Activated T-helper 1 cell treated with anti-CD3 and anti-CD28 coated beads, Interleukin-12 subunit alpha, Interleukin-12 subunit beta, Interleukin-2, Interleukin-4 antibody, amounts not matched to agents 30 ng/mL and 10 ng/mL and 1 ng/mL, durations not matched to agents 14 hours and 24 hours and 36 hours (primary cell): ENCODE measurements around the gene GJC2. TPM values are rescaled to one million over a fixed set of nuclear protein-coding genes. Genes with fewer than 3 reads are reported as not detected.
A peak's percentile ranks its signal among the peaks of the same experiment; 100 is the strongest.

Source experiments
- DNase-seq: peaks from one replicate; pipeline ENCODE4 v3.0.0; 2021; ENCODE audit warnings: low spot score
- H3K27ac Mint-ChIP-seq: one replicate; pipeline ENCODE4 v1.8.0; 2021; ENCODE audit warnings: mild to moderate bottlenecking, mixed read lengths
- H3K27me3 Mint-ChIP-seq: one replicate; pipeline ENCODE4 v1.8.0; 2022; ENCODE audit warnings: mild to moderate bottlenecking, moderate library complexity, mixed read lengths; ENCODE audit not compliant: insufficient read depth
- H3K36me3 Mint-ChIP-seq: one replicate; pipeline ENCODE4 v1.8.0; 2021; ENCODE audit warnings: low read depth, mixed read lengths
- H3K4me1 Mint-ChIP-seq: one replicate; pipeline ENCODE4 v1.8.0; 2021; ENCODE audit warnings: low read depth, mixed read lengths
- H3K4me3 Mint-ChIP-seq: one replicate; pipeline ENCODE4 v1.8.0; 2021; ENCODE audit warnings: mild to moderate bottlenecking, moderate library complexity, mixed read lengths
- H3K9me3 Mint-ChIP-seq: one replicate; pipeline ENCODE4 v1.8.0; 2021; ENCODE audit warnings: mixed read lengths
- intact Hi-C: fragments of 100-400 bp; cut with micrococcal nuclease; formaldehyde crosslinking; loops from one replicate; pipeline ENCODE4 v1.15.1; 2024
- total RNA-seq: library from RNA; stranded (reverse); gene quantifications from 2 replicates; pipeline ENCODE4 v1.2.3, GENCODE V29; 2022

GJC2 gene
- total RNA-seq, 1 donor from 2014 or later: 0.93 TPM

GRCh38 chr1:228120857-228121489 is 28.8 kb upstream of the GJC2 start:
- no peak for DNase-seq
- Mint-ChIP-seq H3K27me3 (peaks cover 2% of the 10 kb centered on the region), H3K4me3 (no peak overlapping the region), H3K27ac (no peak overlapping the region), H3K9me3 (peaks cover 8% of the 10 kb centered on the region), H3K4me1 (peaks cover 7% of the 10 kb centered on the region), H3K36me3 (peaks cover 4% of the 10 kb centered on the region)
- intact Hi-C loops: no loop called here

GRCh38 chr1:228122921-228123441 is 26.7 kb upstream of the GJC2 start:
- Mint-ChIP-seq H3K9me3 (peaks cover 3% of the 10 kb centered on the region), H3K4me3 (no peak overlapping the region), H3K4me1 (peaks cover 7% of the 10 kb centered on the region), H3K27ac (no peak overlapping the region), H3K27me3 (peaks cover 3% of the 10 kb centered on the region), H3K36me3 (peaks cover 2% of the 10 kb centered on the region)
- no peak for DNase-seq
- intact Hi-C loops: no loop called here

- no peak for DNase-seq
- Mint-ChIP-seq H3K27me3 (peaks cover 3% of the 10 kb centered on the region), H3K36me3 (no peaks in the 10 kb centered on the region), H3K4me1 (peaks cover 7% of the 10 kb centered on the region), H3K27ac (no peak overlapping the region), H3K9me3 (no peaks in the 10 kb centered on the region), H3K4me3 (no peak overlapping the region)
- intact Hi-C loops: no loop called here
Observed at GRCh38 chr1:228123505-228123904, 26.2 kb upstream of the GJC2 start.

GRCh38 chr1:228125185-228125584 is 24.5 kb upstream of the GJC2 start:
- peaks cover 11% of the 10 kb centered on the region for H3K27me3 Mint-ChIP-seq
- no peaks in the 10 kb centered on the region for H3K36me3 Mint-ChIP-seq
- H3K4me3 Mint-ChIP-seq: no peak overlapping the region
- intact Hi-C loops: no loop called here
- DNase-seq: no peak
- peaks cover 7% of the 10 kb centered on the region for H3K4me1 Mint-ChIP-seq
- no peak overlapping the region for H3K27ac Mint-ChIP-seq
- no peaks in the 10 kb centered on the region for H3K9me3 Mint-ChIP-seq

- intact Hi-C loops: loop anchor here (1.0 to 5.0 kb wide), 8 partner anchors 8 to 384 kb away; partner anchors contain the start of gene MRPL55
- DNase-seq: no peak
- H3K9me3 Mint-ChIP-seq: no peaks in the 10 kb centered on the region
- H3K4me1 Mint-ChIP-seq: peaks cover 9% of the 10 kb centered on the region
- no peak overlapping the region for H3K4me3 Mint-ChIP-seq
- no peaks in the 10 kb centered on the region for H3K36me3 Mint-ChIP-seq
- H3K27ac Mint-ChIP-seq: no peak overlapping the region
- peaks cover 24% of the 10 kb centered on the region for H3K27me3 Mint-ChIP-seq
Observed at GRCh38 chr1:228131766-228132165, 18.0 kb upstream of the GJC2 start.

GRCh38 chr1:228134591-228134990 is 15.1 kb upstream of the GJC2 start:
- intact Hi-C loops: loop anchor here (5.0 kb wide), 1 partner anchor 368 kb away; no protein-coding TSS in a partner anchor
- DNase-seq: no peak
- Mint-ChIP-seq H3K4me1 (peaks cover 11% of the 10 kb centered on the region), H3K27ac (no peak overlapping the region), H3K9me3 (no peaks in the 10 kb centered on the region), H3K36me3 (no peaks in the 10 kb centered on the region), H3K27me3 (peaks cover 27% of the 10 kb centered on the region), H3K4me3 (no peak overlapping the region)

- no peak overlapping the region for H3K4me3 Mint-ChIP-seq
- H3K9me3 Mint-ChIP-seq: no peaks in the 10 kb centered on the region
- no peak overlapping the region for H3K27ac Mint-ChIP-seq
- peaks cover 3% of the 10 kb centered on the region for H3K36me3 Mint-ChIP-seq
- peaks cover 26% of the 10 kb centered on the region for H3K27me3 Mint-ChIP-seq
- intact Hi-C loops: no loop called here
- DNase-seq: no peak
- peaks cover 4% of the 10 kb centered on the region for H3K4me1 Mint-ChIP-seq
Observed at GRCh38 chr1:228136901-228137300, 12.8 kb upstream of the GJC2 start.

GRCh38 chr1:228139406-228139930 is 10.3 kb upstream of the GJC2 start:
- H3K9me3 Mint-ChIP-seq: no peaks in the 10 kb centered on the region
- peaks cover 22% of the 10 kb centered on the region for H3K4me1 Mint-ChIP-seq
- intact Hi-C loops: loop anchor here (1.0 to 2.0 kb wide), 5 partner anchors 8 to 317 kb away; partner anchors contain the start of genes C1orf35 and MRPL55
- peak overlapping the region; percentile 97 for H3K27ac Mint-ChIP-seq
- peak overlapping the region; percentile 100 for H3K4me3 Mint-ChIP-seq
- no peak for DNase-seq
- peaks cover 3% of the 10 kb centered on the region for H3K36me3 Mint-ChIP-seq
- peaks cover 26% of the 10 kb centered on the region for H3K27me3 Mint-ChIP-seq

- H3K4me1 Mint-ChIP-seq: peaks cover 22% of the 10 kb centered on the region
- intact Hi-C loops: loop anchor here (1.0 to 2.0 kb wide), 12 partner anchors 9 to 352 kb away; partner anchors contain the start of genes ARF1, C1orf35 and MRPL55
- H3K36me3 Mint-ChIP-seq: peaks cover 3% of the 10 kb centered on the region
- peak within 1 kb of the TSS; percentile 97 for H3K27ac Mint-ChIP-seq
- H3K4me3 Mint-ChIP-seq: peak within 1 kb of the TSS; percentile 100
- no peaks in the 10 kb centered on the region for H3K9me3 Mint-ChIP-seq
- DNase-seq: peak; percentile 100
- H3K27me3 Mint-ChIP-seq: peaks cover 21% of the 10 kb centered on the region
Observed at GRCh38 chr1:228139931-228140723, 9.6 kb upstream of the GJC2 start, which contains the start of gene GUK1. GUK1 (plus strand) TSS chr1:228140279; CDS start chr1:228140303, 24 bp downstream.

- DNase-seq: no peak
- Mint-ChIP-seq H3K27me3 (peaks cover 18% of the 10 kb centered on the region), H3K4me1 (peaks cover 22% of the 10 kb centered on the region), H3K36me3 (peaks cover 3% of the 10 kb centered on the region), H3K9me3 (no peaks in the 10 kb centered on the region), H3K27ac (peak overlapping the region; percentile 97), H3K4me3 (peak overlapping the region; percentile 100)
- intact Hi-C loops: loop anchor here (1.0 kb wide), 7 partner anchors 26 to 352 kb away; partner anchors contain the start of gene ARF1
Observed at GRCh38 chr1:228140724-228141225, 9.0 kb upstream of the GJC2 start.

GRCh38 chr1:228141226-228142044 is 8.3 kb upstream of the GJC2 start:
- peak overlapping the region; percentile 100 for H3K4me3 Mint-ChIP-seq
- peak overlapping the region; percentile 97 for H3K27ac Mint-ChIP-seq
- intact Hi-C loops: no loop called here

GRCh38 chr1:228142155-228142691 is 7.5 kb upstream of the GJC2 start:
- Mint-ChIP-seq H3K36me3 (peaks cover 3% of the 10 kb centered on the region), H3K9me3 (no peaks in the 10 kb centered on the region), H3K27me3 (peaks cover 5% of the 10 kb centered on the region), H3K4me1 (peaks cover 22% of the 10 kb centered on the region), H3K4me3 (peak overlapping the region; percentile 100), H3K27ac (peak overlapping the region; percentile 97)
- DNase-seq: no peak
- intact Hi-C loops: no loop called here

More at GRCh38 chr1:228141226-228142044, 8.3 kb upstream of the GJC2 start:
- Mint-ChIP-seq H3K4me1 (peaks cover 22% of the 10 kb centered on the region), H3K36me3 (peaks cover 3% of the 10 kb centered on the region), H3K9me3 (no peaks in the 10 kb centered on the region), H3K27me3 (peaks cover 13% of the 10 kb centered on the region)
- DNase-seq: peak; percentile 26
